Mucosa of descending colon (tissue), 3 donors: ENCODE data around the gene DAAM2. TPM values are rescaled to one million over a fixed set of nuclear protein-coding genes. Genes with fewer than 3 reads are reported as not detected.

Experiments
- ATAC-seq: fragments of 200-7000 bp; cut with Tn5 transposase; one replicate; pipeline ENCODE4 v1.9.1; 2020; ENCODE audit warnings: mild to moderate bottlenecking, moderate library complexity
- DNase-seq, 3 donors: peaks; one replicate each; pipeline ENCODE4 v3.0.0-alpha.2; 2020
- H3K36me3 ChIP-seq: fragments of 200-600 bp; one replicate; pipeline ENCODE4 v1.8.0; 2021; ENCODE audit warnings: low read depth, mild to moderate bottlenecking
- H3K4me1 ChIP-seq: fragments of 200-600 bp; one replicate; pipeline ENCODE4 v1.8.0; 2021; ENCODE audit warnings: low read depth, mild to moderate bottlenecking
- H3K4me3 ChIP-seq: fragments of 200-600 bp; one replicate; pipeline ENCODE4 v1.8.0; 2021; ENCODE audit warnings: mild to moderate bottlenecking
- H3K9me3 ChIP-seq: fragments of 200-600 bp; one replicate; pipeline ENCODE4 v1.8.0; 2021; ENCODE audit warnings: mild to moderate bottlenecking
- intact Hi-C, 2 donors: fragments of 100-400 bp; cut with DNase I in 1 of 2; cut with micrococcal nuclease in 1 of 2; formaldehyde crosslinking; loops; one replicate each; pipeline versions ENCODE4 v1.11.0 to v1.11.1; 2022; cut with DNase I, micrococcal nuclease
- total RNA-seq, 3 donors: library from RNA; stranded (reverse); fragmentation: NEBNext Ultra II Directional in 2 of 3; extraction: Animal tissue kit (Norgen Biotek cat#: 25700) in 2 of 3; gene quantifications; one replicate each; pipeline versions ENCODE4 v1.2.1 to v1.2.4, GENCODE V29; 2021 to 2023
- TF ChIP-seq, protein P1 (sequence below): fragments of 200-600 bp; IDR thresholded peaks from one replicate; pipeline ENCODE4 v1.8.0; 2022; ENCODE audit warnings: antibody characterized with exemption, mild to moderate bottlenecking
- donor health status: DM: no; HTN: no; CAD: no; lungs with moderate emphysema.
- donor health status: DM: no; HTN: no; CAD: no.
- donor health status: DM: no; HTN: yes; CAD: no.

The DAAM2 gene
- total RNA-seq, 3 donors from 2014 or later, result 6.1 to 27.8 (median 9.1) TPM

DNA sequence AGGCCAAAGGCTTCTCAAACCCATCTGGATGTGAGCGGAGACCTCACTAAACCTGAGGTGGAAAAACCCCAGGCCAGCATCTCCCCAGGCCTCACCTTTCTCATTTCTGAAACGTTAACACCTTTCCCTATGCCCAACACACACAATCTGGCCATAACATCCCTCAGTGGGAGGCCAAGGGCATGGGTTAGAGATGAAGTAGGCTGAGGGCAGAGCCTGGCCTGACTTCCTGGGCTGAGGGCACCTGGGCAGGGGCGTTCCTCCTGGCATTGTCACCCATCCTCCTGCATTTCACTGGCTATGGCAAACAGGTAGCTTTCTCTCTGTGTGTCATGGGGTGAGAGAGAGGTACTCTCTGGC, 133.7 kb downstream of the DAAM2 start:
- H3K4me1 ChIP-seq, result peaks cover 17% of the 10 kb centered on the region
- ATAC-seq (no peak), DNase-seq (no peak)
- TF ChIP-seq, protein P1, sequence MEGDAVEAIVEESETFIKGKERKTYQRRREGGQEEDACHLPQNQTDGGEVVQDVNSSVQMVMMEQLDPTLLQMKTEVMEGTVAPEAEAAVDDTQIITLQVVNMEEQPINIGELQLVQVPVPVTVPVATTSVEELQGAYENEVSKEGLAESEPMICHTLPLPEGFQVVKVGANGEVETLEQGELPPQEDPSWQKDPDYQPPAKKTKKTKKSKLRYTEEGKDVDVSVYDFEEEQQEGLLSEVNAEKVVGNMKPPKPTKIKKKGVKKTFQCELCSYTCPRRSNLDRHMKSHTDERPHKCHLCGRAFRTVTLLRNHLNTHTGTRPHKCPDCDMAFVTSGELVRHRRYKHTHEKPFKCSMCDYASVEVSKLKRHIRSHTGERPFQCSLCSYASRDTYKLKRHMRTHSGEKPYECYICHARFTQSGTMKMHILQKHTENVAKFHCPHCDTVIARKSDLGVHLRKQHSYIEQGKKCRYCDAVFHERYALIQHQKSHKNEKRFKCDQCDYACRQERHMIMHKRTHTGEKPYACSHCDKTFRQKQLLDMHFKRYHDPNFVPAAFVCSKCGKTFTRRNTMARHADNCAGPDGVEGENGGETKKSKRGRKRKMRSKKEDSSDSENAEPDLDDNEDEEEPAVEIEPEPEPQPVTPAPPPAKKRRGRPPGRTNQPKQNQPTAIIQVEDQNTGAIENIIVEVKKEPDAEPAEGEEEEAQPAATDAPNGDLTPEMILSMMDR, result no peak
- no peaks in the 10 kb centered on the region for H3K36me3 ChIP-seq
- no peak overlapping the region for H3K4me3 ChIP-seq
- H3K9me3 ChIP-seq, result no peaks in the 10 kb centered on the region
- intact Hi-C loops, result no loop called here

DNA sequence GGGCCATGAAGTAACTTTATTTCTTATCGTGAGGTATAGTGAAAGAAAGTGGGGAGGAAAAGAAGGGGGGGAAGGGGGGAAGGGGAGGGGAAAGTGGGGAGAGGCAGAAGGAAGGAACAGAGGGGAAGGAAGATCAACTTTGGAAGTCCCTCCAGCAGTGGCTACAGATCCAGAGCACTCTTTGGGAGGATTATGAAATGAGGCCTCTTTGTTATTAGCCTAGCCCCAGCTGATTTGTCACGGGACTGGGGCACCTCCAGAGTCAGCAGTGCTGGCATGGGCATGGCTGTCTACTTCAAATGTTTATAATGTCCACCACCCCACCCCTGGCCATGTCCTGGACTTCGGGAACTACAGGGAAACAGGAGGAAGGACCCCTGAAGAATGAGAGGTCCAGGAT, 134.5 kb downstream of the DAAM2 start:
- H3K4me1 ChIP-seq, result peaks cover 13% of the 10 kb centered on the region
- no peak for ATAC-seq
- no peaks in the 10 kb centered on the region for H3K9me3 ChIP-seq
- H3K4me3 ChIP-seq, result no peak overlapping the region
- H3K36me3 ChIP-seq, result no peaks in the 10 kb centered on the region
- TF ChIP-seq, protein P1, result no peak
- no peak for DNase-seq
- intact Hi-C loops, result no loop called here

GRCh38 chr6:39927159-39927558, 135.0 kb downstream of the DAAM2 start:
- Histone ChIP-seq H3K9me3 (no peaks in the 10 kb centered on the region), H3K4me1 (peaks cover 13% of the 10 kb centered on the region), H3K36me3 (no peaks in the 10 kb centered on the region), H3K4me3 (no peak overlapping the region)
- ATAC-seq, result no peak
- intact Hi-C loops, result no loop called here
- TF ChIP-seq, protein P1, result no peak
- DNase-seq, result no peak

DNA sequence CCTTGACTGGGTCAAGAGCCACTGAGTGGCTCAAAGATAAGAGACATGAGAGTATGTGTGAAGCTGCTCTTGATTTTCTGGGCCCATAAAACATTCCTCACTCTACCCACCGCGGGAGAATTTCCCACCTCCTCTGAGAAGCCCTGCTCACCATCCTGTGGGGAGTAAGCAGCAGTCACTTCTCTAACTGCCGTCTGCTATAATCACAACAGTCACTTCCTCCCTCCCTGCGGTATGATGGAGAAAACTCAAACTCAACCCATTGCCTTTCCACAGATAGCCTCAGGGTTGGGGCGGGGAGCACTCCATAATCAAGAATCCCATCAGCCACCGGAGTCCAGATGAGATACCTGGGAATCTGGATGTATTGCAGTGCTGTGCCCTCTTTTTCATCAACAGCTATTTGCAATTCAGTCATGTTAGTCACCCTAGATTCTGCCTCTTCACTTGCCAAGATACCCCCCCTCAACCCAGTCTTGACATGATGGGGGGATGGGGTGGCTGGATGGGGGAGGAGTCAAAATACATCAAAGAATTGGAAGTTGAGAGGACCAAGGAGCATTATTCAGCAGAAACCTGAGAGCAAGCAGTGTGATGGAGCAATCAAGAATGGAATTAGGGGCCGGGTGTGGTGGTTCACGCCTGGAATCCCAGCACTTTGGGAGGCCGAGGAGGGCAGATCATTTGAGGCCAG, 137.0 kb downstream of the DAAM2 start:
- TF ChIP-seq, protein P1, result no peak
- no peak for DNase-seq
- intact Hi-C loops, result no loop called here
- no peak for ATAC-seq
- H3K4me1 ChIP-seq, result peaks cover 10% of the 10 kb centered on the region
- no peaks in the 10 kb centered on the region for H3K9me3 ChIP-seq
- H3K36me3 ChIP-seq, result no peaks in the 10 kb centered on the region
- no peak overlapping the region for H3K4me3 ChIP-seq

- H3K36me3 ChIP-seq, result no peaks in the 10 kb centered on the region
- DNase-seq (no peak), ATAC-seq (no peak)
- peaks cover 10% of the 10 kb centered on the region for H3K4me1 ChIP-seq
- no peak overlapping the region for H3K4me3 ChIP-seq
- no peaks in the 10 kb centered on the region for H3K9me3 ChIP-seq
- TF ChIP-seq, protein P1, result no peak
- intact Hi-C loops, result no loop called here
Measured at GRCh38 chr6:39929733-39930461, 137.7 kb downstream of the DAAM2 start.
